ENCODE results near the gene APOC1.
"Not testable (repeated sequence)": the region's sequence is repeated elsewhere in the genome, so short reads cannot be mapped to it uniquely, and the experiment has no call there.

Gene APOC1

GRCh38 chr19:44903602-44904425 lies 10.6 kb upstream of the APOC1 start:
- Histone ChIP-seq H3K36me3 (ENCODE audit: control insufficient read depth, insufficient read depth, low read length) (peaks cover 52% of the 10 kb centered on the region), H3K4me3 (ENCODE audit: extremely low read depth, insufficient read depth, low read length, poor library complexity, severe bottlenecking) (no peak overlapping the region), H3K9me3 (ENCODE audit: control insufficient read depth, low read length) (no peaks in the 10 kb centered on the region), H3K27ac (ENCODE audit: low read depth, low read length, severe bottlenecking) (peak overlapping the region; percentile 31), H3K4me1 (ENCODE audit: control insufficient read depth, insufficient read depth, low read length, poor library complexity, severe bottlenecking) (peaks cover 3% of the 10 kb centered on the region)
- WGBS, 2 experiments (ENCODE audit: insufficient coverage in 2 of 2) = 30 to 34% methylated on average over 20 to 22 of the region's 24 CpGs

- peaks cover 54% of the 10 kb centered on the region for H3K36me3 ChIP-seq (ENCODE audit: control insufficient read depth, insufficient read depth, low read length)
- 91 to 93% methylated on average over 10 of the region's 12 CpGs for WGBS, 2 experiments (ENCODE audit: insufficient coverage in 2 of 2)
- no peak overlapping the region for H3K4me3 ChIP-seq (ENCODE audit: extremely low read depth, insufficient read depth, low read length, poor library complexity, severe bottlenecking)
- H3K27ac ChIP-seq (ENCODE audit: low read depth, low read length, severe bottlenecking) = peak overlapping the region; percentile 31
- H3K4me1 ChIP-seq (ENCODE audit: control insufficient read depth, insufficient read depth, low read length, poor library complexity, severe bottlenecking) = peaks cover 3% of the 10 kb centered on the region
- H3K9me3 ChIP-seq (ENCODE audit: control insufficient read depth, low read length) = no peaks in the 10 kb centered on the region
These were observed 9.9 kb upstream of the APOC1 start for GRCh38 chr19:44904426-44904994.

GRCh38 chr19:44905437-44906160 lies 8.8 kb upstream of the APOC1 start, which contains the start of gene APOE:
Gene APOE (plus strand): TSS chr19:44905796. CDS start chr19:44906625, 829 bp downstream.
- peak within 1 kb of the TSS; percentile 61 for H3K4me3 ChIP-seq (ENCODE audit: extremely low read depth, insufficient read depth, low read length, poor library complexity, severe bottlenecking)
- WGBS, 2 experiments (ENCODE audit: insufficient coverage in 2 of 2) = 1 to 4% methylated on average over 14 to 16 of the region's 20 CpGs
- peaks cover 46% of the 10 kb centered on the region for H3K36me3 ChIP-seq (ENCODE audit: control insufficient read depth, insufficient read depth, low read length)
- no peaks in the 10 kb centered on the region for H3K9me3 ChIP-seq (ENCODE audit: control insufficient read depth, low read length)
- peak within 1 kb of the TSS; percentile 83 for H3K27ac ChIP-seq (ENCODE audit: low read depth, low read length, severe bottlenecking)
- peaks cover 10% of the 10 kb centered on the region for H3K4me1 ChIP-seq (ENCODE audit: control insufficient read depth, insufficient read depth, low read length, poor library complexity, severe bottlenecking)

- Histone ChIP-seq H3K27ac (ENCODE audit: low read depth, low read length, severe bottlenecking) (no peak overlapping the region), H3K4me3 (ENCODE audit: extremely low read depth, insufficient read depth, low read length, poor library complexity, severe bottlenecking) (no peak overlapping the region), H3K36me3 (ENCODE audit: control insufficient read depth, insufficient read depth, low read length) (peaks cover 26% of the 10 kb centered on the region), H3K9me3 (ENCODE audit: control insufficient read depth, low read length) (no peaks in the 10 kb centered on the region), H3K4me1 (ENCODE audit: control insufficient read depth, insufficient read depth, low read length, poor library complexity, severe bottlenecking) (peaks cover 19% of the 10 kb centered on the region)
- 95 to 97% methylated on average over 9 to 11 of the region's 12 CpGs for WGBS, 2 experiments (ENCODE audit: insufficient coverage in 2 of 2)
These were observed 6.8 kb upstream of the APOC1 start for GRCh38 chr19:44907613-44908012.

- Histone ChIP-seq H3K9me3 (ENCODE audit: control insufficient read depth, low read length) (no peaks in the 10 kb centered on the region), H3K36me3 (ENCODE audit: control insufficient read depth, insufficient read depth, low read length) (peaks cover 23% of the 10 kb centered on the region), H3K4me3 (ENCODE audit: extremely low read depth, insufficient read depth, low read length, poor library complexity, severe bottlenecking) (no peak overlapping the region), H3K27ac (ENCODE audit: low read depth, low read length, severe bottlenecking) (no peak overlapping the region), H3K4me1 (ENCODE audit: control insufficient read depth, insufficient read depth, low read length, poor library complexity, severe bottlenecking) (peaks cover 19% of the 10 kb centered on the region)
- 95 to 96% methylated on average over 37 to 46 of the region's 46 CpGs for WGBS, 2 experiments (ENCODE audit: insufficient coverage in 2 of 2)
These were observed 6.2 kb upstream of the APOC1 start for GRCh38 chr19:44908074-44908835.

GRCh38 chr19:44908836-44909261 lies 5.6 kb upstream of the APOC1 start:
- H3K4me3 ChIP-seq (ENCODE audit: extremely low read depth, insufficient read depth, low read length, poor library complexity, severe bottlenecking) = no peak overlapping the region
- peaks cover 23% of the 10 kb centered on the region for H3K36me3 ChIP-seq (ENCODE audit: control insufficient read depth, insufficient read depth, low read length)
- H3K4me1 ChIP-seq (ENCODE audit: control insufficient read depth, insufficient read depth, low read length, poor library complexity, severe bottlenecking) = peaks cover 19% of the 10 kb centered on the region
- no peak overlapping the region for H3K27ac ChIP-seq (ENCODE audit: low read depth, low read length, severe bottlenecking)
- H3K9me3 ChIP-seq (ENCODE audit: control insufficient read depth, low read length) = no peaks in the 10 kb centered on the region
- WGBS, 2 experiments (ENCODE audit: insufficient coverage in 2 of 2) = 97% methylated on average over 41 to 42 of the region's 44 CpGs

- no peak overlapping the region for H3K4me3 ChIP-seq (ENCODE audit: extremely low read depth, insufficient read depth, low read length, poor library complexity, severe bottlenecking)
- peaks cover 23% of the 10 kb centered on the region for H3K36me3 ChIP-seq (ENCODE audit: control insufficient read depth, insufficient read depth, low read length)
- H3K4me1 ChIP-seq (ENCODE audit: control insufficient read depth, insufficient read depth, low read length, poor library complexity, severe bottlenecking) = peaks cover 25% of the 10 kb centered on the region
- WGBS, 2 experiments (ENCODE audit: insufficient coverage in 2 of 2) = 100% methylated on average over 1 of the region's 5 CpGs; no CpG with 5 or more reads in 1 of the 2 experiments
- peak overlapping the region; percentile 41 for H3K27ac ChIP-seq (ENCODE audit: low read depth, low read length, severe bottlenecking)
- no peaks in the 10 kb centered on the region for H3K9me3 ChIP-seq (ENCODE audit: control insufficient read depth, low read length)
These were observed 4.6 kb upstream of the APOC1 start for GRCh38 chr19:44909775-44910174.

- not testable (repeated sequence) for H3K27ac ChIP-seq (ENCODE audit: low read depth, low read length, severe bottlenecking); H3K9me3 ChIP-seq (ENCODE audit: control insufficient read depth, low read length); H3K4me3 ChIP-seq (ENCODE audit: extremely low read depth, insufficient read depth, low read length, poor library complexity, severe bottlenecking)
- peaks cover 22% of the 10 kb centered on the region for H3K4me1 ChIP-seq (ENCODE audit: control insufficient read depth, insufficient read depth, low read length, poor library complexity, severe bottlenecking)
- peaks cover 23% of the 10 kb centered on the region for H3K36me3 ChIP-seq (ENCODE audit: control insufficient read depth, insufficient read depth, low read length)
- WGBS, 2 experiments (ENCODE audit: insufficient coverage in 2 of 2) = 90 to 100% methylated on average over 5 of the region's 6 CpGs
These were observed 2.5 kb upstream of the APOC1 start for GRCh38 chr19:44911896-44912295.

GRCh38 chr19:44912854-44913253 lies 1.6 kb upstream of the APOC1 start:
- peaks cover 22% of the 10 kb centered on the region for H3K4me1 ChIP-seq (ENCODE audit: control insufficient read depth, insufficient read depth, low read length, poor library complexity, severe bottlenecking)
- no peak overlapping the region for H3K27ac ChIP-seq (ENCODE audit: low read depth, low read length, severe bottlenecking)
- peaks cover 14% of the 10 kb centered on the region for H3K36me3 ChIP-seq (ENCODE audit: control insufficient read depth, insufficient read depth, low read length)
- H3K4me3 ChIP-seq (ENCODE audit: extremely low read depth, insufficient read depth, low read length, poor library complexity, severe bottlenecking) = no peak overlapping the region
- H3K9me3 ChIP-seq (ENCODE audit: control insufficient read depth, low read length) = no peaks in the 10 kb centered on the region
- 86 to 93% methylated on average over 3 of the region's 6 CpGs for WGBS, 2 experiments (ENCODE audit: insufficient coverage in 2 of 2)

Measured in mesodermal cell (in vitro differentiated cells).